ENCODE measurements around the gene ARHGAP5.

The ARHGAP5 gene

GRCh38 chr14:32075672-32076277 is 1.3 kb upstream of the ARHGAP5 start:
- DNase-seq = peak; percentile 37 to 77

- peak; percentile 94 to 99 for DNase-seq
Measured at GRCh38 chr14:32076278-32077080, 625 bp upstream of the ARHGAP5 start.

- DNase-seq = peak; percentile 25 to 58
Measured at GRCh38 chr14:32078023-32078857, 1.1 kb downstream of the ARHGAP5 start.

GRCh38 chr14:32078858-32079216 is 1.7 kb downstream of the ARHGAP5 start:
- no peak for DNase-seq

GRCh38 chr14:32079264-32079663 is 2.2 kb downstream of the ARHGAP5 start:
- no peak for DNase-seq

- no peak for DNase-seq
Measured at GRCh38 chr14:32080001-32080510, 3.0 kb downstream of the ARHGAP5 start.

GRCh38 chr14:32081901-32082300 is 4.8 kb downstream of the ARHGAP5 start:
- DNase-seq = no peak

- no peak for DNase-seq
Measured at GRCh38 chr14:32083315-32083624, 6.2 kb downstream of the ARHGAP5 start.

GRCh38 chr14:32083789-32084188 is 6.7 kb downstream of the ARHGAP5 start:
- no peak for DNase-seq

- no peak for DNase-seq
Measured at GRCh38 chr14:32085182-32085844, 8.2 kb downstream of the ARHGAP5 start.

- no peak for DNase-seq
Measured at GRCh38 chr14:32085845-32086383, 8.8 kb downstream of the ARHGAP5 start.

- peak in 1 of 2 experiments; percentile 50 for DNase-seq
Measured at GRCh38 chr14:32087173-32087861, 10.2 kb downstream of the ARHGAP5 start.

- DNase-seq = no peak
Measured at GRCh38 chr14:32087907-32088306, 10.8 kb downstream of the ARHGAP5 start.

GRCh38 chr14:32090686-32091085 is 13.6 kb downstream of the ARHGAP5 start:
- DNase-seq = no peak

- DNase-seq = no peak
Measured at GRCh38 chr14:32099473-32099872, 22.4 kb downstream of the ARHGAP5 start.

- DNase-seq = no peak
Measured at GRCh38 chr14:32100175-32100574, 23.1 kb downstream of the ARHGAP5 start.

GRCh38 chr14:32102152-32102787 is 25.2 kb downstream of the ARHGAP5 start:
- DNase-seq = no peak

- DNase-seq = no peak
Measured at GRCh38 chr14:32102968-32103367, 25.9 kb downstream of the ARHGAP5 start.

GRCh38 chr14:32104308-32104707 is 27.2 kb downstream of the ARHGAP5 start:
- no peak for DNase-seq

- DNase-seq = no peak
Measured at GRCh38 chr14:32104803-32105202, 27.7 kb downstream of the ARHGAP5 start.

- DNase-seq = no peak
Measured at GRCh38 chr14:32109676-32110547, 32.8 kb downstream of the ARHGAP5 start.
